ENCODE data around the gene LUC7L3.
"Not testable (repeated sequence)": the region's sequence is repeated elsewhere in the genome, so short reads cannot be mapped to it uniquely, and the experiment has no call there.

LUC7L3 gene

GRCh38 chr17:50719924-50720794, 756 bp downstream of the LUC7L3 start:
- Mint-ChIP-seq H3K27ac (peak overlapping the region; percentile 99), H3K36me3 (ENCODE audit: low read depth) (peaks cover 24% of the 10 kb centered on the region), H3K4me3 (peak overlapping the region; percentile 88), H3K9me3 (no peaks in the 10 kb centered on the region), H3K27me3 (no peaks in the 10 kb centered on the region), H3K4me1 (peaks cover 37% of the 10 kb centered on the region)
- ATAC-seq: no peak
- DNase-seq: no peak

GRCh38 chr17:50721194-50722010, 2.0 kb downstream of the LUC7L3 start:
- H3K27ac Mint-ChIP-seq: peak overlapping the region; percentile 99
- peak overlapping the region; percentile 88 for H3K4me3 Mint-ChIP-seq
- DNase-seq: no peak
- no peaks in the 10 kb centered on the region for H3K27me3 Mint-ChIP-seq
- peaks cover 46% of the 10 kb centered on the region for H3K4me1 Mint-ChIP-seq
- ATAC-seq: peak; percentile 17
- no peaks in the 10 kb centered on the region for H3K9me3 Mint-ChIP-seq
- H3K36me3 Mint-ChIP-seq (ENCODE audit: low read depth): peaks cover 26% of the 10 kb centered on the region

- Mint-ChIP-seq H3K9me3 (no peaks in the 10 kb centered on the region), H3K4me3 (peak overlapping the region; percentile 88), H3K27me3 (no peaks in the 10 kb centered on the region), H3K27ac (peak overlapping the region; percentile 55), H3K36me3 (ENCODE audit: low read depth) (peaks cover 30% of the 10 kb centered on the region), H3K4me1 (peaks cover 56% of the 10 kb centered on the region)
- DNase-seq (no peak), ATAC-seq (no peak)
These were observed 3.3 kb downstream of the LUC7L3 start for GRCh38 chr17:50722746-50723145.

- peaks cover 68% of the 10 kb centered on the region for H3K4me1 Mint-ChIP-seq
- H3K27ac Mint-ChIP-seq, H3K27me3 Mint-ChIP-seq, DNase-seq, ATAC-seq, H3K4me3 Mint-ChIP-seq, H3K9me3 Mint-ChIP-seq: not testable (repeated sequence)
- peaks cover 33% of the 10 kb centered on the region for H3K36me3 Mint-ChIP-seq (ENCODE audit: low read depth)
These were observed 5.2 kb downstream of the LUC7L3 start for GRCh38 chr17:50724622-50725021.

GRCh38 chr17:50725769-50726655, 6.6 kb downstream of the LUC7L3 start:
- Mint-ChIP-seq H3K9me3 (no peaks in the 10 kb centered on the region), H3K27me3 (no peaks in the 10 kb centered on the region), H3K4me3 (no peak overlapping the region), H3K4me1 (peaks cover 72% of the 10 kb centered on the region), H3K36me3 (ENCODE audit: low read depth) (peaks cover 25% of the 10 kb centered on the region), H3K27ac (peak overlapping the region; percentile 26)
- ATAC-seq (no peak), DNase-seq (no peak)

- Mint-ChIP-seq H3K27me3 (no peaks in the 10 kb centered on the region), H3K4me1 (peaks cover 72% of the 10 kb centered on the region), H3K9me3 (no peaks in the 10 kb centered on the region), H3K27ac (no peak overlapping the region), H3K36me3 (ENCODE audit: low read depth) (peaks cover 22% of the 10 kb centered on the region), H3K4me3 (no peak overlapping the region)
- no peak for DNase-seq
- no peak for ATAC-seq
These were observed 8.7 kb downstream of the LUC7L3 start for GRCh38 chr17:50728112-50728429.

- Mint-ChIP-seq H3K27me3 (no peaks in the 10 kb centered on the region), H3K27ac (peak overlapping the region; percentile 60), H3K4me3 (no peak overlapping the region), H3K9me3 (no peaks in the 10 kb centered on the region), H3K4me1 (peaks cover 64% of the 10 kb centered on the region), H3K36me3 (ENCODE audit: low read depth) (peaks cover 22% of the 10 kb centered on the region)
- no peak for DNase-seq
- ATAC-seq: peak; percentile 34
These were observed 9.7 kb downstream of the LUC7L3 start for GRCh38 chr17:50728881-50729765.

GRCh38 chr17:50731575-50732460, 12.4 kb downstream of the LUC7L3 start:
- Mint-ChIP-seq H3K9me3 (no peaks in the 10 kb centered on the region), H3K4me3 (no peak overlapping the region), H3K27ac (peak overlapping the region; percentile 40), H3K4me1 (peaks cover 64% of the 10 kb centered on the region), H3K27me3 (no peaks in the 10 kb centered on the region), H3K36me3 (ENCODE audit: low read depth) (peaks cover 24% of the 10 kb centered on the region)
- ATAC-seq (no peak), DNase-seq (no peak)

- ATAC-seq: no peak
- Mint-ChIP-seq H3K27ac (no peak overlapping the region), H3K9me3 (no peaks in the 10 kb centered on the region), H3K36me3 (ENCODE audit: low read depth) (peaks cover 42% of the 10 kb centered on the region), H3K4me3 (no peak overlapping the region), H3K27me3 (no peaks in the 10 kb centered on the region), H3K4me1 (peaks cover 61% of the 10 kb centered on the region)
- no peak for DNase-seq
These were observed 15.9 kb downstream of the LUC7L3 start for GRCh38 chr17:50735287-50735686.

GRCh38 chr17:50737118-50737698, 17.8 kb downstream of the LUC7L3 start:
- Mint-ChIP-seq H3K27me3 (no peaks in the 10 kb centered on the region), H3K27ac (peak overlapping the region; percentile 74), H3K9me3 (no peaks in the 10 kb centered on the region), H3K4me1 (peaks cover 48% of the 10 kb centered on the region), H3K4me3 (no peak overlapping the region), H3K36me3 (ENCODE audit: low read depth) (peaks cover 53% of the 10 kb centered on the region)
- no peak for DNase-seq
- ATAC-seq: peak; percentile 86

GRCh38 chr17:50739098-50739497, 19.7 kb downstream of the LUC7L3 start:
- Mint-ChIP-seq H3K4me1 (peaks cover 41% of the 10 kb centered on the region), H3K27me3 (no peaks in the 10 kb centered on the region), H3K4me3 (no peak overlapping the region), H3K36me3 (ENCODE audit: low read depth) (peaks cover 63% of the 10 kb centered on the region), H3K27ac (peak overlapping the region; percentile 78), H3K9me3 (no peaks in the 10 kb centered on the region)
- ATAC-seq (no peak), DNase-seq (no peak)

GRCh38 chr17:50745631-50746030, 26.2 kb downstream of the LUC7L3 start:
- Mint-ChIP-seq H3K9me3 (no peaks in the 10 kb centered on the region), H3K27me3 (no peaks in the 10 kb centered on the region), H3K4me1 (no peaks in the 10 kb centered on the region), H3K27ac (no peak overlapping the region), H3K4me3 (no peak overlapping the region), H3K36me3 (ENCODE audit: low read depth) (peaks cover 77% of the 10 kb centered on the region)
- DNase-seq (no peak), ATAC-seq (no peak)
